Lung microvascular endothelial cell (primary cell): Measurements from ENCODE around the gene MOB2. TPM values are rescaled to one million over a fixed set of nuclear protein-coding genes. Genes with fewer than 3 reads are reported as not detected.
"Not testable (repeated sequence)": the region's sequence is repeated elsewhere in the genome, so short reads cannot be mapped to it uniquely, and the experiment has no call there.

Experiments used
- DNase-seq, 2 donors: peaks; one replicate each; pipeline versions ENCODE4 v3.0.0 to v3.0.0-alpha.2; 2010; ENCODE audit warnings: low read depth in 2 of 2
- total RNA-seq: library from RNA; depleted of rRNA; stranded (reverse); fragments of >200 nt; gene quantifications from 2 replicates; pipeline ENCODE4 v1.2.1, GENCODE V29; 2014

MOB2 gene
- total RNA-seq, 1 donor from 2014 or later = 46.0 TPM

GRCh38 chr11:1442807-1443366 lies 43.7 kb downstream of the MOB2 start:
- no peak for DNase-seq

GRCh38 chr11:1442163-1442562 lies 44.4 kb downstream of the MOB2 start:
- DNase-seq = peak; percentile 8 to 35

- no peak for DNase-seq
Observed at GRCh38 chr11:1440496-1440895, 46.1 kb downstream of the MOB2 start.

GRCh38 chr11:1440066-1440465 lies 46.5 kb downstream of the MOB2 start:
- DNase-seq = no peak

GRCh38 chr11:1439341-1439740 lies 47.2 kb downstream of the MOB2 start:
- DNase-seq = no peak

- no peak for DNase-seq
Observed at GRCh38 chr11:1438967-1439330, 47.6 kb downstream of the MOB2 start.

- no peak for DNase-seq
Observed at GRCh38 chr11:1438261-1438966, 48.2 kb downstream of the MOB2 start.

GRCh38 chr11:1437500-1437899 lies 49.1 kb downstream of the MOB2 start:
- DNase-seq = no peak

GRCh38 chr11:1436468-1437039 lies 50.0 kb downstream of the MOB2 start:
- DNase-seq = no peak

GRCh38 chr11:1435820-1436467 lies 50.6 kb downstream of the MOB2 start:
- no peak for DNase-seq

GRCh38 chr11:1435479-1435819 lies 51.1 kb downstream of the MOB2 start:
- DNase-seq = not testable (repeated sequence)

GRCh38 chr11:1433977-1434640 lies 52.5 kb downstream of the MOB2 start:
- DNase-seq = no peak

- no peak for DNase-seq
Observed at GRCh38 chr11:1433568-1433967, 53.0 kb downstream of the MOB2 start.

- no peak for DNase-seq
Observed at GRCh38 chr11:1428762-1429316, 57.7 kb downstream of the MOB2 start.

- no peak for DNase-seq
Observed at GRCh38 chr11:1425439-1425838, 61.1 kb downstream of the MOB2 start.

- no peak for DNase-seq
Observed at GRCh38 chr11:1425006-1425405, 61.6 kb downstream of the MOB2 start.

GRCh38 chr11:1423406-1423805 lies 63.2 kb downstream of the MOB2 start:
- DNase-seq = not testable (repeated sequence)

GRCh38 chr11:1422981-1423380 lies 63.6 kb downstream of the MOB2 start:
- no peak for DNase-seq

- peak in 1 of 2 donors; percentile 23 for DNase-seq
Observed at GRCh38 chr11:1422481-1422880, 64.1 kb downstream of the MOB2 start.

- no peak for DNase-seq
Observed at GRCh38 chr11:1421291-1421690, 65.3 kb downstream of the MOB2 start.

- DNase-seq = no peak
Observed at GRCh38 chr11:1419811-1420210, 66.8 kb downstream of the MOB2 start.
